K562 (cell line): ENCODE measurements around the gene TCF7. TPM values are rescaled to one million over a fixed set of nuclear protein-coding genes. Genes with fewer than 3 reads are reported as not detected.

Source experiments
- ATAC-seq: fragments of 200-7000 bp; cut with Tn5 transposase; 3 replicates; pipeline ENCODE4 v1.9.1; 2020; ENCODE audit warnings: moderate library complexity
- BruUV-seq: library from RNA; stranded (reverse); fragments of 400-500 nt; replicated peaks from 2 replicates; lab custom pipeline; 2021; lab: Mats Ljungman, UMichigan
- CTCF ChIA-PET: fragments of 300-600 bp; formaldehyde crosslinking; extraction: SDS; loops from one replicate; lab custom pipeline; 2021; ENCODE audit warnings: low intra/inter-chr PET ratio; lab: Yijun Ruan, JAX
- POLR2A ChIA-PET: fragments of 300-600, 350-650 bp; sonication (Branson Sonifier 250); formaldehyde crosslinking; extraction: SDS; loops from one replicate; lab custom pipeline; 2021; ENCODE audit warnings: antibody characterized with exemption, inconsistent platforms; lab: Yijun Ruan, JAX
- DNase-seq, 4 experiments: peaks; one replicate each; pipeline versions ENCODE4 v3.0.0 to v3.0.0-alpha.2; 2011 to 2018; ENCODE audit warnings: low spot score in 3 of 4, mixed read lengths in 3 of 4; ENCODE audit errors: extremely low read depth in 1 of 4
- FAIRE-seq: peaks from 2 replicates; lab custom pipeline; 2011; peaks lifted over from hg19 to GRCh38; lab: Jason Lieb, UNC
- H2AFZ ChIP-seq: 2 replicates; pipeline ENCODE4 v1.6.0; 2011; ENCODE audit warnings: low read depth, low read length, control low read depth, inconsistent platforms
- H3K27ac ChIP-seq: fragments of 200-600 bp; 3 replicates; pipeline ENCODE4 v1.8.0; 2011; ENCODE audit warnings: low read depth, mild to moderate bottlenecking, control low read depth, inconsistent platforms, low read length, moderate library complexity, mixed read lengths; ENCODE audit errors: extremely low read depth
- H3K27me3 ChIP-seq, 2 experiments: fragments of 300-600 bp in 1 of 2; 2 replicates in 1 of 2; 3 replicates in 1 of 2; pipeline versions ENCODE4 v1.6.0 to v1.8.0; 2011; ENCODE audit warnings: inconsistent platforms in 2 of 2, low read length in 2 of 2, mild to moderate bottlenecking in 1 of 2, mixed read lengths in 1 of 2, moderate library complexity in 1 of 2; ENCODE audit not compliant: control insufficient read depth in 2 of 2, insufficient read depth in 2 of 2
- H3K36me3 ChIP-seq: fragments of 300-600 bp; 3 replicates; pipeline ENCODE4 v1.8.0; 2011; ENCODE audit warnings: mild to moderate bottlenecking, low read length, inconsistent platforms; ENCODE audit not compliant: control insufficient read depth, insufficient read depth
- H3K4me1 ChIP-seq, 2 experiments: fragments of 200-600 bp in 1 of 2; replicated peaks in 1 of 2; 2 replicates in 1 of 2; 3 replicates in 1 of 2; pipeline versions ENCODE4 v1.5.1 to v1.8.0; 2011; ENCODE audit warnings: inconsistent platforms in 2 of 2, low read length in 2 of 2, mild to moderate bottlenecking in 1 of 2, mixed read lengths in 1 of 2, moderate library complexity in 1 of 2; ENCODE audit not compliant: control insufficient read depth in 2 of 2, insufficient read depth in 2 of 2
- H3K4me2 ChIP-seq: 2 replicates; pipeline ENCODE4 v1.6.1; 2011; ENCODE audit warnings: low read length, control low read depth, inconsistent platforms, mixed read lengths; ENCODE audit not compliant: insufficient read depth
- H3K4me3 ChIP-seq: fragments of 200-600 bp; sonication (generic), shearing (Covaris generic); 2 replicates; pipeline ENCODE4 v1.5.1; 2016; ENCODE audit warnings: control low read depth, inconsistent platforms
- H3K79me2 ChIP-seq: fragments of 200-600 bp; 3 replicates; pipeline ENCODE4 v1.8.0; 2011; ENCODE audit warnings: low read length, inconsistent platforms; ENCODE audit not compliant: control insufficient read depth, insufficient read depth
- H3K9ac ChIP-seq, 2 experiments: 2 replicates each; pipeline versions ENCODE4 v1.6.0 to v1.6.1; 2011; ENCODE audit warnings: low read depth in 2 of 2, low read length in 2 of 2, control low read depth in 1 of 2, inconsistent platforms in 1 of 2, mild to moderate bottlenecking in 1 of 2, mixed read lengths in 1 of 2; ENCODE audit not compliant: insufficient read depth in 1 of 2
- H3K9me1 ChIP-seq: one replicate; pipeline ENCODE4 v1.6.0; 2011; ENCODE audit warnings: inconsistent platforms, mild to moderate bottlenecking, low read length, moderate library complexity; ENCODE audit not compliant: control insufficient read depth, insufficient read depth
- H3K9me3 ChIP-seq: replicated peaks from 2 replicates; pipeline ENCODE4 v1.5.1; 2011; ENCODE audit warnings: low read depth, low read length, inconsistent platforms; ENCODE audit not compliant: control insufficient read depth, insufficient read depth
- H4K20me1 ChIP-seq: replicated peaks from 2 replicates; pipeline ENCODE4 v1.6.1; 2011; ENCODE audit warnings: low read length, inconsistent platforms, mixed read lengths; ENCODE audit not compliant: control insufficient read depth, insufficient read depth
- FOXK1 ChIP-seq: sonication (generic); formaldehyde crosslinking; IDR thresholded peaks from 2 replicates; pipeline ENCODE4 v1.8.0; 2022; ENCODE audit warnings: missing genetic modification reagents, mild to moderate bottlenecking, borderline replicate concordance
- ILK ChIP-seq: fragments of 450-650 bp; IDR thresholded peaks from 2 replicates; pipeline ENCODE4 v1.6.1; 2016; ENCODE audit warnings: missing genetic modification characterization, low read depth, mild to moderate bottlenecking, missing compliant biosample characterization, moderate library complexity, borderline replicate concordance
- POLR2G ChIP-seq: fragments of 200-400 bp; formaldehyde crosslinking; IDR thresholded peaks from 2 replicates; pipeline ENCODE4 v1.6.1; 2017; ENCODE audit warnings: low read depth, mild to moderate bottlenecking, antibody characterized with exemption, low read length, moderate library complexity
- POLR3A ChIP-seq: IDR thresholded peaks from 2 replicates; pipeline ENCODE4 v1.6.1; 2011; ENCODE audit warnings: borderline replicate concordance, mild to moderate bottlenecking, moderate library complexity; ENCODE audit not compliant: insufficient read length, insufficient read depth; ENCODE audit errors: extremely low read depth
- SRF ChIP-seq, 2 experiments: fragments of 250-450, 450-650 bp in 1 of 2; sonication (Bioruptor Pico) in 1 of 2; sonication (generic) in 1 of 2; formaldehyde crosslinking; IDR thresholded peaks; 2 replicates each; pipeline versions ENCODE4 v1.5.0 to v1.5.1; 2020 to 2022; ENCODE audit warnings: mild to moderate bottlenecking in 1 of 2, missing genetic modification reagents in 1 of 2
- STAG1 ChIP-seq: sonication (generic); formaldehyde crosslinking; IDR thresholded peaks from 2 replicates; pipeline ENCODE4 v1.5.0; 2020; ENCODE audit warnings: missing genetic modification reagents, borderline replicate concordance
- ZNF134 ChIP-seq: fragments of 250-450 bp; sonication (Bioruptor Pico); conservative IDR thresholded peaks from 2 replicates; pipeline ENCODE4 v1.4.0; 2020
- WGBS: fragments of 100-300 bp; shearing (Covaris generic); methylation state at CpG from one replicate; pipeline ENCODE4 v1.1.6; 2016; ENCODE audit warnings: low coverage, mixed read lengths; ENCODE audit not compliant: insufficient coverage; ENCODE audit errors: missing lambda C conversion rate; 5-methylcytosine and 5-hydroxymethylcytosine counted together
- in situ Hi-C: fragments of 300-500 bp; cut with MboI; formaldehyde crosslinking; loops from 4 replicates; pipeline ENCODE4 v1.15.0; 2018; ENCODE audit warnings: inconsistent platforms, mixed read lengths
- intact Hi-C: fragments of 100-400 bp; cut with micrococcal nuclease; formaldehyde crosslinking; loops from 2 replicates; pipeline ENCODE4 v1.14.2; 2022
- polyA plus RNA-seq, 8 experiments: library from polyadenylated mRNA; depleted of rRNA in 4 of 8; stranded (reverse) in 5 of 8; unstranded in 3 of 8; fragments of >200 nt; fragmentation: Nextera tagmentation in 2 of 8; fragmentation: Illumina TruSeq in 1 of 8; extraction: Ambion mirVana in 2 of 8; extraction: Trizol in 1 of 8; gene quantifications; 2 replicates each; pipeline versions ENCODE4 v1.2.1 to v1.2.3, GENCODE V29; 2011 to 2014; ENCODE audit warnings: inconsistent platforms in 1 of 8, missing spikeins in 1 of 8
- total RNA-seq, 7 experiments: library from RNA; depleted of rRNA in 6 of 7; stranded (reverse); fragments of >200 nt in 6 of 7; fragmentation: Illumina TruSeq in 2 of 7; extraction: Trizol in 2 of 7; gene quantifications; 2 replicates each; pipeline versions ENCODE4 v1.2.1 to v1.2.3, GENCODE V29; 2011 to 2021; ENCODE audit warnings: low replicate concordance in 1 of 7
- TF ChIP-seq, protein P1 (sequence below): sonication (generic); formaldehyde crosslinking; IDR thresholded peaks from 2 replicates; pipeline ENCODE4 v1.8.1; 2023; ENCODE audit warnings: mild to moderate bottlenecking, missing genetic modification reagents, moderate library complexity

The TCF7 gene
- total and polyA plus RNA-seq, 9 of the 15 experiments (the other 6 are each of a cell fraction or from before 2014, with no cell fraction given) = 1.6 to 14.9 (median 4.2) TPM

GRCh38 chr5:134099939-134100282 lies 14.6 kb upstream of the TCF7 start (continued):
- no peak for TF ChIP-seq POLR2G

DNA sequence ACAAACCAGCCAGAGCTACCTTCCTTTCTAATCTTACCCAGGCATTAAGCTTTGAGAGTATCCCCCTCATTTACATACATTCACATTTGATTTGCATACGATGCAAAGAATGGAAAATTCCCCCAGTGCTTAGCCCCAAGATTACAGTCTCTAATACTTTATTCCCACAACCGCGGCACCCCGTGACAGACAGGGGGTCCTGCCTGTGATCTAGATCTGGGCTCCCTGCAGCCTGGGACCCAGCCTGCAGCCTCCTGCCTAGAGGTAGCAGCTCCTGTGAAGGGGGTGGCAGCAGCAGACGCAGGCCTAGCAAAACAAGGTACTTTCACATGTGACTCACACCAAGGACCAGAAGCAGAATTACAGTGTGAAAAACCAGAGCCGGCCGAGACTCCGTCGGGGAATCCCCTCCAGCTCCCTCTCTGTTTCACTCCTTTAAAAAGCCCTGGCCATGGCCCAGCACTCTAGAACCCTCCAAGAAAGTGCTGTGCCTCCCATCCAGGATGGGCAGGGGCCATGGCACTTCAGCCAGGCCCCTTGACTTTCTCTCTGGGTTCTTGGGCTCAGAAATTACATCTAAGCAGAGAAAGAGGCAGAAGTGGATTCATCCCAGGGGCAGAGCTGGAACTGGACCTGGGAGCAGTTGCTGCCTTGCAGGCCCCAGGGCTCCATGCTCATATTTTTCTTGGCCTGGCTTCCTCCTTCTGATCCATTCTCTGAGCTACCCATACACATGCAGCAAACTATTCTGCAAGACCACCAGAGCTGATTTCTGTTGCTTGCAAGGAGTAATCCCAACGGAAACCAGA lies 14.0 kb upstream of the TCF7 start:
- POLR2A ChIA-PET = interaction anchor here (0.6 to 0.7 kb wide), 4 partner anchors 14 to 365 kb away, joined by 3 read pairs; no protein-coding TSS in a partner anchor
- H3K36me3 ChIP-seq = no peaks in the 10 kb centered on the region
- no peaks in the 10 kb centered on the region for H3K9me3 ChIP-seq
- no peak for FAIRE-seq
- H3K4me1 ChIP-seq = peaks cover 0 to 16% of the 10 kb centered on the region in 2 experiments; a peak in 2 of 5 replicates
- in situ Hi-C loops (no loop called here), intact Hi-C loops (no loop called here)
- H3K4me2 ChIP-seq = no peak overlapping the region
- no peaks in the 10 kb centered on the region for H3K9me1 ChIP-seq
- peaks cover 0 to 1% of the 10 kb centered on the region in 2 experiments; a peak in 1 of 5 replicates for H3K27me3 ChIP-seq
- CTCF ChIA-PET = interaction anchor here (0.6 kb wide), 1 partner anchor 1540 kb away, joined by 3 read pairs; no protein-coding TSS in a partner anchor
- DNase-seq = no peak
- H3K4me3 ChIP-seq = no peak overlapping the region
- peak overlapping the region in 1 of 2 experiments; percentile 48; a peak in 2 of 4 replicates for H3K9ac ChIP-seq
- no TSS peak for BruUV-seq
- TF ChIP-seq SRF (CRISPR knock-in tag; IDR thresholded peaks at IDR 0.05) (no peak), STAG1 (CRISPR knock-in tag) (no peak), POLR3A (no peak), ZNF134 (no peak), FOXK1 (CRISPR knock-in tag) (no peak), ILK (tag) (no peak)
- TF ChIP-seq, protein P1, sequence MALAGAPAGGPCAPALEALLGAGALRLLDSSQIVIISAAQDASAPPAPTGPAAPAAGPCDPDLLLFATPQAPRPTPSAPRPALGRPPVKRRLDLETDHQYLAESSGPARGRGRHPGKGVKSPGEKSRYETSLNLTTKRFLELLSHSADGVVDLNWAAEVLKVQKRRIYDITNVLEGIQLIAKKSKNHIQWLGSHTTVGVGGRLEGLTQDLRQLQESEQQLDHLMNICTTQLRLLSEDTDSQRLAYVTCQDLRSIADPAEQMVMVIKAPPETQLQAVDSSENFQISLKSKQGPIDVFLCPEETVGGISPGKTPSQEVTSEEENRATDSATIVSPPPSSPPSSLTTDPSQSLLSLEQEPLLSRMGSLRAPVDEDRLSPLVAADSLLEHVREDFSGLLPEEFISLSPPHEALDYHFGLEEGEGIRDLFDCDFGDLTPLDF (CRISPR knock-in tag) = no peak
- ATAC-seq = no peak
- H2AFZ ChIP-seq = no peak overlapping the region
- WGBS = 45% methylated on average over 10 of the region's 10 CpGs
- H4K20me1 ChIP-seq = 0 out of 2 replicates have a peak, but pooled peaks cover 3% of the 10 kb centered on the region
- H3K79me2 ChIP-seq = no peaks in the 10 kb centered on the region
- no peak overlapping the region for H3K27ac ChIP-seq
